ENCODE data around the gene TMEM150B. TPM values are rescaled to one million over a fixed set of nuclear protein-coding genes. Genes with fewer than 3 reads are reported as not detected.
A peak's percentile ranks its signal among the peaks of the same experiment; 100 is the strongest.

TMEM150B gene
- polyA plus RNA-seq, 2 of the 4 experiments (the other 2 are of a cell fraction), result 0.26 to 0.39 TPM

DNA sequence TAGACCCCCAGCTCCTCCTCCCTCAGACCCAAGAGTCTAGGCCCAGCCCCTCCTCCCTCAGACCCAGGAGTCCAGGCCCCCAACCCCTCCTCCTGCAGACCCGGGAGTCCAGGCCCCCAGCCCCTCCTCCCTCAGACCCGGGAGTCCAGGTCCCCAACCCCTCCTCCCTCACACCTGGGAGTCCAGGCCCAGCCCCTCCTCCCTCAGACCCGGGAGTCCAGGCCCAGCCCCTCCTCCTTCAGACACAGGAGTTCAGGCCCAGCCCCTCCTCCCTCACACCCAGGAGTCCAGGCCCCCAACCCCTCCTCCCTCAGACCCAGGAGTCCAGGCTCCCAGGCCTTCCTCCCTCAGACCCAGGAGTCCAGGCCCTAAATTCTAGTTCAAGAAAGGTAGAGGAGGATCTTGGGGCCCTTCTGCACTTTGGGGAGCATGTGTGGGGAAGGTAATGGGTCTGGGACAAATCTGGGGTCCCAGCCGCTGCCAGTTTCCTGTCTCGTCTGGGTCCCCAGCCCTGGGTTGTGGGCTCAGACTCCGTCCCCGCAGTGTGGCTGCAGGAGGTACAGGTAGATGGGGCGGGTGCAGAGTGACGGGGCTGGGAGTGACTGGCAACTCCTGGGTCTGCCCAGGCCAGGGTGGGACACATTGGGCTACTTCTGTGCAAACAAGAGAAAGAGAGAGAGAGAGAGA is 48.3 kb upstream of the TMEM150B start:
- no peak for FAIRE-seq
- TF ChIP-seq, protein P1, sequence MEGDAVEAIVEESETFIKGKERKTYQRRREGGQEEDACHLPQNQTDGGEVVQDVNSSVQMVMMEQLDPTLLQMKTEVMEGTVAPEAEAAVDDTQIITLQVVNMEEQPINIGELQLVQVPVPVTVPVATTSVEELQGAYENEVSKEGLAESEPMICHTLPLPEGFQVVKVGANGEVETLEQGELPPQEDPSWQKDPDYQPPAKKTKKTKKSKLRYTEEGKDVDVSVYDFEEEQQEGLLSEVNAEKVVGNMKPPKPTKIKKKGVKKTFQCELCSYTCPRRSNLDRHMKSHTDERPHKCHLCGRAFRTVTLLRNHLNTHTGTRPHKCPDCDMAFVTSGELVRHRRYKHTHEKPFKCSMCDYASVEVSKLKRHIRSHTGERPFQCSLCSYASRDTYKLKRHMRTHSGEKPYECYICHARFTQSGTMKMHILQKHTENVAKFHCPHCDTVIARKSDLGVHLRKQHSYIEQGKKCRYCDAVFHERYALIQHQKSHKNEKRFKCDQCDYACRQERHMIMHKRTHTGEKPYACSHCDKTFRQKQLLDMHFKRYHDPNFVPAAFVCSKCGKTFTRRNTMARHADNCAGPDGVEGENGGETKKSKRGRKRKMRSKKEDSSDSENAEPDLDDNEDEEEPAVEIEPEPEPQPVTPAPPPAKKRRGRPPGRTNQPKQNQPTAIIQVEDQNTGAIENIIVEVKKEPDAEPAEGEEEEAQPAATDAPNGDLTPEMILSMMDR (IDR thresholded peaks at IDR 0.05), result no peak
- TF ChIP-seq ZC3H11A (IDR thresholded peaks at IDR 0.05), result no peak
- TF ChIP-seq HOXA7 (CRISPR knock-in tag; IDR thresholded peaks at IDR 0.05), result 0 out of 2 replicates have a peak, but pooled peaks have one; percentile 19
- TF ChIP-seq RAD21 (conservative IDR thresholded peaks at IDR 0.05 in 1 of 2, IDR thresholded peaks at IDR 0.05 in 1 of 2), result no peak
- TF ChIP-seq, protein P2, sequence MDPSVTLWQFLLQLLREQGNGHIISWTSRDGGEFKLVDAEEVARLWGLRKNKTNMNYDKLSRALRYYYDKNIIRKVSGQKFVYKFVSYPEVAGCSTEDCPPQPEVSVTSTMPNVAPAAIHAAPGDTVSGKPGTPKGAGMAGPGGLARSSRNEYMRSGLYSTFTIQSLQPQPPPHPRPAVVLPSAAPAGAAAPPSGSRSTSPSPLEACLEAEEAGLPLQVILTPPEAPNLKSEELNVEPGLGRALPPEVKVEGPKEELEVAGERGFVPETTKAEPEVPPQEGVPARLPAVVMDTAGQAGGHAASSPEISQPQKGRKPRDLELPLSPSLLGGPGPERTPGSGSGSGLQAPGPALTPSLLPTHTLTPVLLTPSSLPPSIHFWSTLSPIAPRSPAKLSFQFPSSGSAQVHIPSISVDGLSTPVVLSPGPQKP (IDR thresholded peaks at IDR 0.05; ENCODE audit: low read depth, low read length), result no peak
- TF ChIP-seq PHF8 (IDR thresholded peaks at IDR 0.05; ENCODE audit: borderline replicate concordance, low read depth), result no peak
- TF ChIP-seq, protein P3, sequence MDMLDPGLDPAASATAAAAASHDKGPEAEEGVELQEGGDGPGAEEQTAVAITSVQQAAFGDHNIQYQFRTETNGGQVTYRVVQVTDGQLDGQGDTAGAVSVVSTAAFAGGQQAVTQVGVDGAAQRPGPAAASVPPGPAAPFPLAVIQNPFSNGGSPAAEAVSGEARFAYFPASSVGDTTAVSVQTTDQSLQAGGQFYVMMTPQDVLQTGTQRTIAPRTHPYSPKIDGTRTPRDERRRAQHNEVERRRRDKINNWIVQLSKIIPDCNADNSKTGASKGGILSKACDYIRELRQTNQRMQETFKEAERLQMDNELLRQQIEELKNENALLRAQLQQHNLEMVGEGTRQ (IDR thresholded peaks at IDR 0.05), result no peak
- TF ChIP-seq, protein P4, sequence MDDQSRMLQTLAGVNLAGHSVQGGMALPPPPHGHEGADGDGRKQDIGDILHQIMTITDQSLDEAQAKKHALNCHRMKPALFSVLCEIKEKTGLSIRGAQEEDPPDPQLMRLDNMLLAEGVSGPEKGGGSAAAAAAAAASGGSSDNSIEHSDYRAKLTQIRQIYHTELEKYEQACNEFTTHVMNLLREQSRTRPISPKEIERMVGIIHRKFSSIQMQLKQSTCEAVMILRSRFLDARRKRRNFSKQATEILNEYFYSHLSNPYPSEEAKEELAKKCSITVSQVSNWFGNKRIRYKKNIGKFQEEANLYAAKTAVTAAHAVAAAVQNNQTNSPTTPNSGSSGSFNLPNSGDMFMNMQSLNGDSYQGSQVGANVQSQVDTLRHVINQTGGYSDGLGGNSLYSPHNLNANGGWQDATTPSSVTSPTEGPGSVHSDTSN (IDR thresholded peaks at IDR 0.05), result peak; percentile 10; the same call in 1 of the 2 replicates
- no peak for TF ChIP-seq POLR2A (IDR thresholded peaks at IDR 0.05; ENCODE audit: low read length)
- TF ChIP-seq HOXB13 (CRISPR knock-in tag; IDR thresholded peaks at IDR 0.05; ENCODE audit: low read depth), result 0 out of 2 replicates have a peak, but pooled peaks have one; percentile 33
- no peak for TF ChIP-seq KDM1A (IDR thresholded peaks at IDR 0.05; ENCODE audit: low read depth)
- TF ChIP-seq FOSB (CRISPR knock-in tag; IDR thresholded peaks at IDR 0.05), result no peak
- no peak for TF ChIP-seq EHF (CRISPR knock-in tag; IDR thresholded peaks at IDR 0.05)
- TF ChIP-seq BHLHE40 (IDR thresholded peaks at IDR 0.05; ENCODE audit: low read depth, low read length), result no peak
- no peak for TF ChIP-seq CEBPB (IDR thresholded peaks at IDR 0.05)
- 0 out of 2 replicates have a peak, but pooled peaks have one; percentile 4 for TF ChIP-seq MAZ (IDR thresholded peaks at IDR 0.05; ENCODE audit: borderline replicate concordance, low read depth, low read length)
- 0 out of 2 replicates have a peak, but pooled peaks have one; percentile 34 for TF ChIP-seq TP53 (CRISPR knock-in tag; IDR thresholded peaks at IDR 0.05)
- no peak for TF ChIP-seq ZNF302 (CRISPR knock-in tag; IDR thresholded peaks at IDR 0.05)
- no peak for TF ChIP-seq CBX2 (IDR thresholded peaks at IDR 0.05; ENCODE audit: borderline replicate concordance, low read depth)
- TF ChIP-seq MYC (IDR thresholded peaks at IDR 0.05; ENCODE audit: borderline replicate concordance, low read length), result no peak
- TF ChIP-seq GATA3 (IDR thresholded peaks at IDR 0.05; ENCODE audit: borderline replicate concordance), result no peak
- TF ChIP-seq, protein P5, sequence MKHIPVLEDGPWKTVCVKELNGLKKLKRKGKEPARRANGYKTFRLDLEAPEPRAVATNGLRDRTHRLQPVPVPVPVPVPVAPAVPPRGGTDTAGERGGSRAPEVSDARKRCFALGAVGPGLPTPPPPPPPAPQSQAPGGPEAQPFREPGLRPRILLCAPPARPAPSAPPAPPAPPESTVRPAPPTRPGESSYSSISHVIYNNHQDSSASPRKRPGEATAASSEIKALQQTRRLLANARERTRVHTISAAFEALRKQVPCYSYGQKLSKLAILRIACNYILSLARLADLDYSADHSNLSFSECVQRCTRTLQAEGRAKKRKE (CRISPR knock-in tag; IDR thresholded peaks at IDR 0.05; ENCODE audit: low read depth), result no peak
- no peak for TF ChIP-seq RARB (CRISPR knock-in tag; IDR thresholded peaks at IDR 0.05)
- H3K9me3 ChIP-seq, result no peaks in the 10 kb centered on the region
- CTCF ChIA-PET, result interaction anchor here (0.7 to 2.6 kb wide), 5 partner anchors 11 to 131 kb away, joined by 4 to 20 read pairs (median 6); partner anchors contain the start of gene TMEM238
- H3K4me1 ChIP-seq, result peaks cover 80% of the 10 kb centered on the region
- peak; percentile 7 to 21 for ATAC-seq
- 56% methylated on average over 6 of the region's 9 CpGs for WGBS (ENCODE audit: missing lambda C conversion rate)
- peak overlapping the region; percentile 65 for H3K4me2 ChIP-seq
- 0 out of 3 replicates have a peak overlapping the region, but pooled peaks have one; percentile 5 for H3K4me3 ChIP-seq
- H3K27ac ChIP-seq, result peak overlapping the region; percentile 91 to 96
- POLR2A ChIA-PET, result interaction anchor here (1.0 to 2.5 kb wide), 7 partner anchors 9 to 226 kb away, joined by 3 to 11 read pairs (median 5); partner anchors contain the start of genes FIZ1, GARIN5B, KMT5C and TMEM238
- DNase-seq (ENCODE audit: low read depth in 1 of 2, low spot score in 1 of 2), result peak in 1 of 2 experiments; percentile 87

Measured in A549 (cell line).